Measurements from ENCODE around the gene UTP4.
"Not testable (repeated sequence)": the region's sequence is repeated elsewhere in the genome, so short reads cannot be mapped to it uniquely, and the experiment has no call there.

UTP4 gene

DNA sequence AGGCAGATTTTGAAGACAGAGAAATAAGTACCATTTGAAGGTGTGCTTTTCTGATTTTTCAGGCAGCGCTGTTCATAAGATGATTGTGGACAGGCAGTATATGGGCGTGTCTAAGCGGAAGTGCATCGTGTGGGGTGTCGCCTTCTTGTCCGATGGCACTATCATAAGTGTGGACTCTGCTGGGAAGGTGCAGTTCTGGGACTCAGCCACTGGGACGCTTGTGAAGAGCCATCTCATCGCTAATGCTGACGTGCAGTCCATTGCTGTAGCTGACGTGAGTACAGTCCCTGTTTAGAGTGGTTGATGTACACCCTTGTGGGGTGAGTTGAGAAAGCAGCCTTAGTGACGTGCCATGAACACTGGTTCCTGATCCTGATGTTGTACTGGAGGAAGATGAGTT lies 10.7 kb downstream of the UTP4 start:
- no peak overlapping the region for H3K4me3 ChIP-seq (replicated peaks; ENCODE audit: low read depth, low read length)
- peak; percentile 10 for DNase-seq (ENCODE audit: low read depth)
- TF ChIP-seq, protein P1, sequence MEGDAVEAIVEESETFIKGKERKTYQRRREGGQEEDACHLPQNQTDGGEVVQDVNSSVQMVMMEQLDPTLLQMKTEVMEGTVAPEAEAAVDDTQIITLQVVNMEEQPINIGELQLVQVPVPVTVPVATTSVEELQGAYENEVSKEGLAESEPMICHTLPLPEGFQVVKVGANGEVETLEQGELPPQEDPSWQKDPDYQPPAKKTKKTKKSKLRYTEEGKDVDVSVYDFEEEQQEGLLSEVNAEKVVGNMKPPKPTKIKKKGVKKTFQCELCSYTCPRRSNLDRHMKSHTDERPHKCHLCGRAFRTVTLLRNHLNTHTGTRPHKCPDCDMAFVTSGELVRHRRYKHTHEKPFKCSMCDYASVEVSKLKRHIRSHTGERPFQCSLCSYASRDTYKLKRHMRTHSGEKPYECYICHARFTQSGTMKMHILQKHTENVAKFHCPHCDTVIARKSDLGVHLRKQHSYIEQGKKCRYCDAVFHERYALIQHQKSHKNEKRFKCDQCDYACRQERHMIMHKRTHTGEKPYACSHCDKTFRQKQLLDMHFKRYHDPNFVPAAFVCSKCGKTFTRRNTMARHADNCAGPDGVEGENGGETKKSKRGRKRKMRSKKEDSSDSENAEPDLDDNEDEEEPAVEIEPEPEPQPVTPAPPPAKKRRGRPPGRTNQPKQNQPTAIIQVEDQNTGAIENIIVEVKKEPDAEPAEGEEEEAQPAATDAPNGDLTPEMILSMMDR (IDR thresholded peaks at IDR 0.05; ENCODE audit: low read length, missing control alignments), result no peak

DNA sequence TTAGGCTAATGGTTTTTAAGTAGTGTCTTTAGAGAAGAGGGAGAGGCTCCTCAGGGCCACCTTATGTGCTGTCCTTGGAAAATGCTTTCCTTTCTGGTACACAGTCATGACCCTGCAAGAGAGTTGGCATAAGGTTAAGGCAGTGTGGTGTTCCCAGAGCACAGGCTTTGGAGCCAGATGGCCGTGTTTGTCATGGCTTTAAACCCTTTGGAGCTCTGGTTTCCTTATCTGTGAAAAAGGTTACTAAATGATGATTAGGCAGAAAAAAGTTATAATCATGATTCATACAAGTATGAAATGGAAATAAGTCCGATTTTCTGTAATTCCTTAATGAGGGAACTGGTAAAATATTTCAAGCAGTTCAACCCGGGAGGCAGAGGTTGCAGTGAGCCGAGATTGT lies 13.2 kb downstream of the UTP4 start:
- H3K4me3 ChIP-seq (replicated peaks; ENCODE audit: low read depth, low read length), result no peak overlapping the region
- peak; percentile 39 for DNase-seq (ENCODE audit: low read depth)
- TF ChIP-seq, protein P1 (IDR thresholded peaks at IDR 0.05; ENCODE audit: low read length, missing control alignments), result no peak

DNA sequence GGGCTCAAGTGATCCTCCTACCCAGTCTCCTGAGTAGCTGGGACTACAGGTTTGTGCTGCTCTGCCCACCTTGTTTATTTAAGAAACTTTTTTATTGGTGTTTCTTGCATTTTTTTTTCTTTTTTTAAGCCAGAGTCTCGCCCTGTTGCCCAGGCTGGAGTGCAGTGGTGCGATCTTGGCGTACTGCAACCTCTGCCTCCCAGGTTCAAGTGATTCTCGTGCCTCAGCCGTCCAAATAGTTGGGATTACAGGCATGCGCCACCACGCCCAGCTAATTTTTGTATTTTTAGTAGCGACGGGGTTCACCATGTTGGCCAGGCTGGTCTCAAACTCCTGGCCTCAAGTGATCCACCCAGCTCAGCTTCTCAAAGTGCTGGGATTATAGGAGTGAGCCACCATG lies 17.2 kb downstream of the UTP4 start:
- DNase-seq (ENCODE audit: low read depth); H3K4me3 ChIP-seq (replicated peaks; ENCODE audit: low read depth, low read length): not testable (repeated sequence)

DNA sequence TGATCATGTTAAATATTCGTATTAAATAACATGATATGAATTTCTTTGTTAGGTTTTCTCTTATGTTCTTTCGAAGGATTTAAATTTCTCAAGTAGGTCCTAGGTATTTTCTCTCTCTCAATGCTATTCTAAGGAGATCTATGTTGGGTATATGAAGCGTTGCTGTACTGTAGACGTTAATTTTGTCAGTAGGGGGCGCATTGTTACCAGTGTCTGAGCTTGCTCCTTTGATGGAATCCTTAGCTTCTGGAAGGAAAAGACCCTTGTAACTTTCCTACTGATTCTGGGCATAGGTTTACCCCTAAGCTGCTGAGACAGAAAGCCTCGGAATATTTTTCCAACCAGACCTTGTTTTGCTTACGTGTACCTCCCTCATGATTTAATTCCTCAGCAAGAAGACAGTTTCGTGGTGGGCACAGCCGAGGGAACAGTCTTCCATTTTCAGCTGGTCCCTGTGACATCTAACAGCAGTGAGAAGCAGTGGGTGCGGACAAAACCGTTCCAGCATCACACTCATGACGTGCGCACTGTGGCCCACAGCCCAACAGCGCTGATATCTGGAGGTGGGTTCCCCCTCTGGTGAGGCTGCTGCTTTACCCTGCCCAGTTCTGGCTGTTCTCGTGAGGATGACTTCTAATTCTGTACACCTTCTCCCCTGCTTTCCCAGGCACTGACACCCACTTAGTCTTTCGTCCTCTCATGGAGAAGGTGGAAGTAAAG lies 17.9 kb downstream of the UTP4 start:
- H3K4me3 ChIP-seq (replicated peaks; ENCODE audit: low read depth, low read length), result no peak overlapping the region
- TF ChIP-seq, protein P1 (IDR thresholded peaks at IDR 0.05; ENCODE audit: low read length, missing control alignments), result peak; percentile 86
- DNase-seq (ENCODE audit: low read depth), result peak; percentile 90

DNA sequence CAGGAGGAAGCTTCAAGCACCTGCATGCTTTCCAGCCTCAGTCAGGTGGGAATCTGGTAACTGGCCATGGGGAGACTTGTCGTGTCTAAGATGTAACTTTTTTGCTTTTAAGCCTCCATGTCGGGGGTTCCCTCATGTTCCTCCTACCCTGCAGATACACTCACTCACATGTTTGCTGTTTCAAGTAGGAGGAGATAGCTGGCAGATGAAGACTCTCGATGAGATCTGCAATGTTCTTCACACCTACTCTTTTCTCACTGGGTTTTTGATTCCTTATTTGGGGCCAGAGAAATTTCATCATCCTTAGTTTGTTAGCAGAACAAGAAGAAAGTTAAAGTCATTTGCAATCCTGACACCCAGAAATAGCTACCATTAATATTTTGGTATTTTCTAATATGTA lies 24.7 kb downstream of the UTP4 start:
- DNase-seq (ENCODE audit: low read depth), result no peak
- H3K4me3 ChIP-seq (replicated peaks; ENCODE audit: low read depth, low read length), result no peak overlapping the region
- TF ChIP-seq, protein P1 (IDR thresholded peaks at IDR 0.05; ENCODE audit: low read length, missing control alignments), result no peak

DNA sequence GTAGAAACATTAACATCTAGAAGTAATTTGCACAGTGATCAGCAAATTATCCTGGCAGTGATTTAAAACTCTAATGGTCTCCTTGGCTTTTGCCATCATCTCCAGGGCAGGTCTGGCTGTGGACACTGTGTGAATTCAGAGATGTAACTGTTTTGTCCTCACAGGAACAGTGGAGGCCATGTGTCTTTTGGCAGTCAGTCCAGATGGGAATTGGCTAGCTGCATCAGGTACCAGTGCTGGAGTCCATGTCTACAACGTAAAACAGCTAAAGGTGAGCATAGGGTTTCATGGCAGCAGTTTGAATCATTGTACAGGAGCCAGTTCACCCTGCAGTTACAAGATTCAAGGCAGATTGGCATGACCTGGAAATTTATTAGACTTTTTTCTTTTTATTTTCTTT lies 27.7 kb downstream of the UTP4 start:
- no peak for DNase-seq (ENCODE audit: low read depth)
- H3K4me3 ChIP-seq (replicated peaks; ENCODE audit: low read depth, low read length), result no peak overlapping the region
- TF ChIP-seq, protein P1 (IDR thresholded peaks at IDR 0.05; ENCODE audit: low read length, missing control alignments), result no peak

DNA sequence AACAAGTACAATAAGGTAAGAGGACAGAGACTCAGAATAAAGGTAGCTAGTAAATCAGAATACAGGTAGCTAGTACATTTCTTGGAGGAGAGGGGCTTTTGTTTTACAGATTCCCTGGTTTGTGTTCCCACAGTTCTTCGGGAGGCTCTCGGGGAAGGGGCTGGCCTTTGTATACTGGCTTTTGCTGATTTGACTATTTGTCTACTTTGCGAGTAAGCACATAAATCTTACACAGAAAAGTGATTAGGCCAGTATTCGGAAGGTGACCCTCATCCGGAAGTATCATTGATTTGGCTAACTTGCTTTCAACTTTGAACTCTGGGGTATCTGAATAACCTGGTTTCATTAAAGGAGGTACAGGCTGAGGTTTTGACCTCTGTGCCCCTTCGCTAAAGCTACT lies 33.1 kb downstream of the UTP4 start:
- DNase-seq (ENCODE audit: low read depth), result no peak
- H3K4me3 ChIP-seq (replicated peaks; ENCODE audit: low read depth, low read length), result no peak overlapping the region
- TF ChIP-seq, protein P1 (IDR thresholded peaks at IDR 0.05; ENCODE audit: low read length, missing control alignments), result no peak
